GM18498 (cell line): ENCODE measurements around the gene PRKN.
A peak's percentile ranks its signal among the peaks of the same experiment; 100 is the strongest.

Source experiments
- ATAC-seq: cut with Tn5 transposase; IDR thresholded peaks from one replicate; pipeline ENCODE4 v1.9.1; 2021; ENCODE audit warnings: mild to moderate bottlenecking, moderate library complexity; ENCODE audit not compliant: unreplicated experiment

Gene PRKN

GRCh38 chr6:161941565-161941964 lies 786.0 kb downstream of the PRKN start:
- no peak for ATAC-seq

GRCh38 chr6:161940519-161940918 lies 787.0 kb downstream of the PRKN start:
- no peak for ATAC-seq

- ATAC-seq = no peak
Observed at GRCh38 chr6:161926324-161926723, 801.2 kb downstream of the PRKN start.

- no peak for ATAC-seq
Observed at GRCh38 chr6:161924516-161925116, 803.0 kb downstream of the PRKN start.

GRCh38 chr6:161922631-161923119 lies 804.9 kb downstream of the PRKN start:
- ATAC-seq = peak; percentile 60

- ATAC-seq = no peak
Observed at GRCh38 chr6:161921602-161922395, 805.8 kb downstream of the PRKN start.

- no peak for ATAC-seq
Observed at GRCh38 chr6:161919691-161920090, 807.9 kb downstream of the PRKN start.

GRCh38 chr6:161918628-161919205 lies 808.8 kb downstream of the PRKN start:
- no peak for ATAC-seq

GRCh38 chr6:161918109-161918531 lies 809.4 kb downstream of the PRKN start:
- no peak for ATAC-seq

GRCh38 chr6:161917645-161918044 lies 809.9 kb downstream of the PRKN start:
- no peak for ATAC-seq

- ATAC-seq = no peak
Observed at GRCh38 chr6:161915456-161915964, 812.1 kb downstream of the PRKN start.

GRCh38 chr6:161908872-161909271 lies 818.7 kb downstream of the PRKN start:
- ATAC-seq = no peak

GRCh38 chr6:161906571-161906970 lies 821.0 kb downstream of the PRKN start:
- ATAC-seq = no peak

GRCh38 chr6:161903584-161904212 lies 823.9 kb downstream of the PRKN start:
- no peak for ATAC-seq

GRCh38 chr6:161901740-161902426 lies 825.7 kb downstream of the PRKN start:
- ATAC-seq = no peak

- ATAC-seq = no peak
Observed at GRCh38 chr6:161894436-161894835, 833.1 kb downstream of the PRKN start.

- no peak for ATAC-seq
Observed at GRCh38 chr6:161891542-161891941, 836.0 kb downstream of the PRKN start.

GRCh38 chr6:161890832-161891297 lies 836.7 kb downstream of the PRKN start:
- ATAC-seq = no peak

GRCh38 chr6:161890133-161890831 lies 837.3 kb downstream of the PRKN start:
- ATAC-seq = no peak

- no peak for ATAC-seq
Observed at GRCh38 chr6:161889324-161889723, 838.2 kb downstream of the PRKN start.
